CD4-positive, alpha-beta T cell treated with Interleukin-15 for 1 hour (primary cell): ENCODE results near the gene TAS2R60.
"Not testable (repeated sequence)": the region's sequence is repeated elsewhere in the genome, so short reads cannot be mapped to it uniquely, and the experiment has no call there.

Experiments
- DNase-seq: peaks from one replicate; pipeline ENCODE4 v3.0.0-alpha.2; 2020

The TAS2R60 gene

DNA sequence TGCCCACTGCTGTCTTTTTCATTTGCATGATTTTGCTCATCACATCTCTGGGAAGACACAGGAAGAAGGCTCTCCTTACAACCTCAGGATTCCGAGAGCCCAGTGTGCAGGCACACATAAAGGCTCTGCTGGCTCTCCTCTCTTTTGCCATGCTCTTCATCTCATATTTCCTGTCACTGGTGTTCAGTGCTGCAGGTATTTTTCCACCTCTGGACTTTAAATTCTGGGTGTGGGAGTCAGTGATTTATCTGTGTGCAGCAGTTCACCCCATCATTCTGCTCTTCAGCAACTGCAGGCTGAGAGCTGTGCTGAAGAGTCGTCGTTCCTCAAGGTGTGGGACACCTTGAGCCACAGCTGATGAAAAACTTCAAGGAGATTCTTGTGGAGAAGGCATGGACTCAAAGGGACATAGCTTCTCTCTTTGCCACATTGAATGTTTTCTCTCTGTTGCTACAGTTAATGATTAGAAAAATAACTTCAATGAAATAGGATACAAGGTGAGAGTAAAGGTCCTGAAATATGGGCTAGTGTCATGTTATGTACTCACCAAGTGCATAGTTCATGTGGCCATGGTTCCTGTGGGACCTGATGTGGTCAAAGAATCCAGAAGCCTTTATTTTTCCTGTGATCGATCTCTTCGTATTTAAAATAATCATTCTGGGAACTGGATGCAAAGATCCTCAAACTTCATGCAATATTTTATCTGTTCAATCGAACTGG lies 970 bp downstream of the TAS2R60 start:
- no peak for DNase-seq

DNA sequence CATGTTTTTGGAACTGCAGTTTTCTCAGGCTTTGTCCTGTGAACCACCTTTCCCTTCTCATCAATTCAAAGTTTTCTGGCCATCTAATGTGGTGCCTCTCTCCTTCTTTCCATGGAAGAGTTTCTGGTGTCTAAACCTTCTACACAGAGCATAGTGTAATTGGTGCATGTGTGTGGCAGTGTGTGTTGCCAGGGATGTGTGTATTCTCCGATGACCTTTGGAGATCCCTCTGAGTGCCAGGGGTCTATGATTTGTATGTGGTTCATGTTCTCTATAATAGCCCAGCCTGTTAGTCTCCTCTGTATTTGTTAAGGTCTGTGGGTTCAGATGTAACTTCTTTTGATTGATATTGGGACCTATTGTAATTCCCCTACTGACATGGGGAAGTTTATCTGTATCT lies 1.5 kb downstream of the TAS2R60 start:
- DNase-seq: no peak

DNA sequence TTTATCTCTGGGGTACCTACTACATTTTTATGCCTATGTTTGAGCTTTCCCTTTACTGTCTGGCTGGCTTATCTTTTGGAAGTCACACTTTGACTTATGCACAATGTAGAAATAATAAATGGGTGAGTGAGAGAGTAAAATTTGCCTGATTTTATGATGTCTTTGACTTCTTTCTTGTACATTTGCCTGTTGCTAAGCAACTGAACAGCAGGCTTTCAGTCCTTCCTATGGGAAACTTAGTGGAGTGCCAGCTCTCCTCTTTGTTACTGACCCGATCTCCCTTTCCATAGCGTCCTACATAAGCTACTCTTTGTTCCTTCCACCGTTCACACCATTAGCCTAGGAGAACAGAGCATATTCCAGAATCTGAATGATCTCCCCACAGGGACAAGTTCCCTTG lies 4.2 kb downstream of the TAS2R60 start:
- DNase-seq: no peak

DNA sequence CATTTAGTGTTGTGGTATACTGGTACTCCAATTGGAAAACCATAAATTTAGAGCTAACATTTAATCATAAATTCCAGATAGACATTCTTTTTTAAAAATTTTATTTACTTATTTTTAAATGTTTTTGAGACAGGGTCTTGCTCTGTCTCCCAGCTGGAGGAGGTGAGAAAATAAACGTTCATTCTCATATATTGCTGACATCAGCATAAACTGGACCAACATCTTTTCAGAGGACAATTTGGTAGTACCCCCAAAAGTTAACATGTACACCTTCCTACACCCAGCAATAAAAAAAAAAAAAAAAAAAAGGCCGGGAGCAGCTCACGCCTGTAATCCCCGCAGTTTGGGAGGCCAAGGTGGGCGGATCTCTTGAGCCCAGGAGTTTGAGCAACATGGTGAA lies 5.2 kb downstream of the TAS2R60 start:
- no peak for DNase-seq

DNA sequence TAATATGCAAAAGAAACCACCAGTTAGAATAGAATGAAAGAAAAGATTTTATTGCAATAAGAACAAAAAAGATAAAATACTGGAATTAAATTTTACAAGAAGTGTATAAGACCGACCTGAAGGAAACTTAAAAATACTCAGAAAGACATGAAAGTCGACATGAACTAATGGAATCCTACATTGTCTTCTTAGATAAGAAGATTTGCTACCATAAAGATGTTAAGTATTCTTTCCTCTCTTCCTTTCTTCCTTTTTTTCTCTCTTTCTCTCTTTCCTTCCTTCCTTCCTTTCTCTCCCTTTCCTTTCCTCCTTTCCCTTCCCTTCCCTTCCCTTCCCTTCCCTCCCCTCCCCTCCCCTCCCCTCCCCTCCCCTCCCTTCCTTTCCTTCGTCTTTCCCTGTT lies 6.5 kb downstream of the TAS2R60 start:
- no peak for DNase-seq

DNA sequence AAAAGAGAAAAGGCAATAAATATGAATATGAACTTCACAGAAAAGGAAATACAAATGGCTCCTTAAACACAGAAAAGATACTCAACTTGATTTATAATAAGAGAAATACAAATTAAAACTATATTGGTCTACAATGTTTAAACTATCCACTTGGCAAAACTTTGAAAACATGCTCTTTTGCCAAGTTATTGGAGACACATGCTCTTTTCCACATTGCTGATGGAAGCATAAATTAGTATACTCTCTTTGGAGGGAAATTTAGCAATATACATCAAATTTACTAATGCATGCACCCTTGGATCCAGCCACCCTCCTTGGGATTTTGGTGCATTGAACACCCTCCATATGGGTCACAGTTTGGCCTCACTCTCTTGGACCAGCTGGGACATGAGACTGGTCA lies 7.9 kb downstream of the TAS2R60 start:
- no peak for DNase-seq

DNA sequence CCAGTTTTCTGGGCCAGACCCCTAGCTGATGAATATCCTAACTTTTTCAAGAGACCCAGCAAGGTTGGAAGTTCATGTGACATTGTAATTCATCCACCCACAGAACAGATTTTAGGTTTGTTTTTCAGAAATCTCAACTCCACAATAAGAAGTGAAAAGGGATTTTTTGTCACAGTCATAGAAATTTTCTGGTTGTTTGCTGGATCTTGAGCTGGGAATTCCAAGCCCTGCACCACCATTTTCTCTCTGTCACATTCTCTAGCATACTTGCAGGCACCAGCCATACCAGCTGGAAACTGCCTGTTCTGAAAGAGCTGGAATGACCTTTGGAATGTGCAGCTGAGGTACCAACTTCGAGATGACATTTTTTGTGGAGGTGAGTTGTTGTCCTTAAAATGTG lies 8.5 kb downstream of the TAS2R60 start:
- no peak for DNase-seq

DNA sequence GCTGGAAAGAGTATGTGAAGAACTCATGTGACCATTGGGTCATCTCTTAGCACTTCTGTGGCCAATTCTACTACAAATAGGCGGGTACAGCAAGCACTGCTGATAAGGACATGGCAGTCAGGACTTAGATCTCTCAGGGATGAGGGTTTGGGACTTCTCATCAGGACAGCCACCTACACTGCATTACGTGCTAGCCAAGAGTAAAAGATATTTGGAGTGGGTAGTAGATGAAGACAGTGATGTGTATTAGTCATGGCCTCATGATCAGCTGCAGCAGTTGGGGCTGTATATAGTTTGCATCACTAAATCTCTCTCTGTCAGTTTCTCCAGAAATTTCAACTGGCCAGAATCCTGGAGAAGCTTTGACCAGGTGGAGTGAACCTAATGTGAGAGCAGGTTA lies 9.2 kb downstream of the TAS2R60 start:
- no peak for DNase-seq

DNA sequence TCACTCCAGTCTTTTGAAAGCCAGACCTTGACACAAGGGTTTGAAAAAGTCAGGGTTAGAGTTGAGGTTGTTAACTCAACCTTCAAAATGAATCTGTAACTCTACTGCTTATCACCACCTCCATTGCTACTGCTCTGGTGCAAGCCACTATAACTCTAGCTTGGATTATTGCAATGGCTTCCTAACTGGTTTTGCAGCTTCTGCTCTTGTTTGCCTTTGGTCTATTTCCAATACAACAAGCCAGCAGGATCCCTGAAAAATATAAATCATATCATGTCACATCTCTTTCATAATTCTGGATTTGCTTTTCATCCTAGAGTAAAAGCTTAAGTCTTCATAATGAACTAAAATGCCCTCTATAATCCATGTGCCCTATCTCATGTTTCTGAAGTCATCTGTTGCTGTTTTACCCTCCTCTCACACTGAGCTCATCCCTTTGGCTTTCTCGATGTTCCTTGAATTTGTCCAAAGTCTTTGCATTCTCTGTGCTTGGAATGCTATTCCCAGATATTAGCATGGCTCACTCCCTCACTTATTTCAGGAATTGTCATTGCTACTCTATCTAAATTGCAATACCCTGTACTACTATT lies 10.9 kb downstream of the TAS2R60 start:
- DNase-seq: no peak

DNA sequence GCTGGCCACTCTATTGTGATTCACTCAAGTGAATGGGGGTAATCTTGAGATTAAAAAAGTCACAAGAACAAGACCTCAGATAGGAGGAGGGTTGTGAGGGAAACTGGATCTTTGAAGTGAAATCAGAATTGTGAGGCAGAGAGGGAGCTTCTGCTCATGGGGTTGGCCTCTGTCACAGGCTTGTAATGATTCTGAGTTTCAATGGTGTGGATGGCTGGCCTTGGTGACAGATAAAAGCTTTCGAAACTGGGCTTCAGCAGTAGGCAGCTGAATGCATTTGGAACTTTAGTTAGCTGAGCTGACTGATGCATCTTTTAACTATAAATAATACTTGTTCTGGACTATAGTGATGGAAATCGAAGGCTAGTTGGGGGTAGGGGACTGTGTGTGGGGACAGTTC lies 12.2 kb downstream of the TAS2R60 start:
- no peak for DNase-seq

DNA sequence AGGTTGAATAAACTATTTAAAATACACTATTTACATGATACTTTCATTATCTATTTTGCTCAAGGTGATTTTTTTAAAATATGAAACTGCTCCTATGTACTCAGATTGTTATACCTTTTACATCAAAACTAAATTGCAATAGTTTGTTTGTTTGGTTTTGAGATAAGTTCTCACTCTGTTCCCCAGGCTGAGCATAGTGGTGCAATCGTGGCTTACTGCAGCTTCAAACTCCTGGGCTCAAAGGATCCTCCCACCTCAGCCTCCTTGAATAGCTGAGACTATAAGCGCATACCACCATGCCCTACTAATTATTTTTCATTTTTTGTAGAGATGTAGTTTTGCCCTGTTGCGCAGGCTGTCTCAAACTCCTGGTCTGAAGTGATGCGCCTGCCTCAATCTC lies 12.7 kb downstream of the TAS2R60 start:
- DNase-seq: no peak

DNA sequence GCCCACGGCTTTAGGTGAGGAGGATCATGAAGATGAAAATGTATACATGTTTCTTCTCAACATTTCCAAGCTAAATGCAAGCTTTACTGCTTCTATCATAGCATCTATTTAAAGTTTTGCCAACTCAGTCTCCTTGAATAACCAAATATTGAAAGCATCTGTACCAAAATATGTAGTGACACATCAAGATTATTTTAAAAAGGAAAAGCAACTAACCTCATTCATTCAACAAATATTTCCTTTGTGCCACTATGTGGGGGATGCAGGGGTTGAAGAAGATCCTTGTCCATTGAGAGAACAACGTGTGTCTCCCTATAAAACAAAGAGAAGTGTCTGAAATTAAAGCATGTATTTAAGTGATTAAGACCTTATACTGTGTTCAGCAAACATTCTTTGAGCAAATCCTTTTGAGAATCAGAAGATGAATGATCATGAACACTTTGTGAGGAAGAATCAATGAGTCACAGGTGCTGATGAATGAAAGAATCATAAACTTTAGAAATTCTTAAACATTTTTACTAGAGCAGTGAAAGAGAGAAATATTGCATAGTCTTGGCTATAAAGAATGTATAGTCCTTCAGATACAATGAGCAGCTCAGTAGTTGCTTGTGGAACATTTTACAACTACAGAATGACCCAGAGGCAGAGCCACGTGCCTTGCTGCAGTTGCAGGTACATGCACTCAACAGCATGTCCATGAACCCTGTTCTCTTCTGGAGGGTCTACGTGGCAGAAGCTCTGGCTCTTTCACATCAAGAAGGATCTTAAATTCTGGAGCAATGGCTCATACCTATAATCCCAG lies 13.9 kb downstream of the TAS2R60 start:
- no peak for DNase-seq

DNA sequence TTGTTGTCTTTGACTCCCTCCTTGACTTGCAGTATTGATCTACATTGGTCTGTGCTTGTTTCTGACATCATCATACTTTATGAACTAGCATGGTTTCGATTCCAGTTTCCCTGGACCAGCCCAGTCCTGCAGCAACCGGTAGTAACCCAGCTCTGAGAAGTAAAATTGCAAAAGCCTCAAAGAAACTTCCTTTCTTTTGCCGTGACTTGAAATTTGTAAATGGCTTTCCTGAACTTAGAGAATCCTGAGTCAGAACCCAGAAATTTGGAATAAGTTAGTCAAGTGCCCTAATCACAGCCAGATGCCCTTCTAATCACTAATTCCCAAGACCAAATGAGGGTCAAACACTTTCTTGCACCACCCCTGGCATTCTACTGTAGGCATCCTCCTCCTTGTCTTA lies 15.0 kb downstream of the TAS2R60 start:
- peak; percentile 24 for DNase-seq

DNA sequence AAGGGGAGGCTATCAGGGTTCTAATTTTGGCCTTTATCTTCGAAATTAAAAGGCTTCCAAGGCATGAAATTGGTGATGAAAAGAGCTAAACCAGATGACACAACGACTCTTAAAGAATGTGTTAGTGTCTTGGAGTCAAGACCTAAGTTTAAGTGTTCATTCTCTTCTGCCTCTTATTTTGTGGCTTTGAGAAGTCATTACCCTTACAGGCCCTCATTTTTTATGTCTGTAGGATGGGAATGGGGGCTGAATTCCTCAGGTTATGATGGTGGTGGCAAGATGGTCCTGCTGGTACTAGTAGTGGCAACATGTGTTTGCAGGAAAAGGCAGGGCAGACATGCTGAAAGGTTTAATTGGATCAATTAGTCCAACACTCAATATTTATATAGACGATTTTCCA lies 15.4 kb downstream of the TAS2R60 start:
- DNase-seq: no peak

DNA sequence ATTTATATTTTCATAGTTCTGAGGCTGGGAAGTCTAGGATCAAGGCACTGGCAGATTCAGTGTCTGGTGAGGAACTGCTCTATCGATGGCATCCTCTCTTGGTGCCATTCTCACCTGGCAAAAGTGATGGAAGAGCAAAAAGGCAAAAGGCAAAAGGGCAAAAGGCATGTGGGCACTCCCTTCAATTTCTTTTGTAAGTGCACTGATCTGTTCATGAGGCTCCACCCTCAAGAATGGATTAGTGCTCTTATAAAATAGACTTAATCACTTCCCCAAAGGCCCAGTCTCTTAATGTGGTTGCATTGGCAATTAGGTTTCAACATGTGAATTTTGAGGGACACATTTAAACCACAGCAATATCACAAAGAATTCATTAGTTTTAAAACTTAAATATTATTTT lies 16.1 kb downstream of the TAS2R60 start:
- DNase-seq: no peak

DNA sequence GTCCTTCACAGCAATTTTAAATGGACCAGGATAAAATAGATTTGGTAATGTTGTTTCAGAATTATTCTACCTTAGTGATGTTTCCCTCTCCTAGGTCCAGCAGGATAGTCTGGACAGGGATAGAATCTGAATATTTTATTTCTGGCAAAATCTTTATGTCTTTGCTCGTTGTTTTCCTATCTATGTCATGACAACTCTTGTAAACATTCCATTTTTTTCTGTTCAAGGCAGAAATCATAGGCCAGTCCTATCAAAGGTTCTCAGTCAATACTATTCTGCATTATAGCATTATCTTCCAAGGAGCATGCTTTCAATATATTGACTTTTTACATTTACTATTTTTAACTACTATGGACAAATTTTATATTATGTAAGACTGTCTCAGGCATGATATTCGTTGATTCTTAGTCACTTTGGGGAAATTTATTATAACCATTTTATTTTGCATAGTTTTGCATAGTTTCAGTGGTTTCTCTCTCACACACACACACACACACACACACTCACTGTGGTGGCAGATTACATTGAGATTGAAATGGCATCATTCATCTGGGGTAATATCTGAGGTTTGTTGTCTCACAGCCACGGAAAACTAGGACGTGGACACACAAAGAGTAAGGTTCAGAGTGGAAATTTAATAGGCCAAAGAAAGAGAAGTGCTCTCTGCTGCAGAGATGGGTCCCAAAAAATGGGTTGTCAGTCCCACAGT lies 17.2 kb downstream of the TAS2R60 start:
- DNase-seq: no peak

DNA sequence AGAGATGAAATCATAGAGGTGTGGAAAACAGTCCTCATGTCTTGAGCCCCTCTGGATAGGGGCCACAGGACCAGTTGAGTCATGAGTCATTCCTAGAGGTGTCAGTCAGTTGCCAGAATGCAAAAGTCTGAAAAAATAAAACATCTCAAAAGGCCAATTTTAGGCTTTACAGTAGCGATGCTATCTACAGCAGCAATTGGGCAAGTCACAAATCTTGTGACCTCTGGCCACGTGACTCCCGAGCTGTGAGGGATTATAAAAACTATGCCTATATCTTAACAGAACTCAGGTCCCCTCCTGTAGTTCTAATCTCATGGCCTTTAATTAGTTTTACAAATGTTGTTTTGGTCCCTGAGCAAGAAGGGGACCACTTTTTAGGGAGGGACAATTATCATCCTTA lies 18.8 kb downstream of the TAS2R60 start:
- DNase-seq: no peak

DNA sequence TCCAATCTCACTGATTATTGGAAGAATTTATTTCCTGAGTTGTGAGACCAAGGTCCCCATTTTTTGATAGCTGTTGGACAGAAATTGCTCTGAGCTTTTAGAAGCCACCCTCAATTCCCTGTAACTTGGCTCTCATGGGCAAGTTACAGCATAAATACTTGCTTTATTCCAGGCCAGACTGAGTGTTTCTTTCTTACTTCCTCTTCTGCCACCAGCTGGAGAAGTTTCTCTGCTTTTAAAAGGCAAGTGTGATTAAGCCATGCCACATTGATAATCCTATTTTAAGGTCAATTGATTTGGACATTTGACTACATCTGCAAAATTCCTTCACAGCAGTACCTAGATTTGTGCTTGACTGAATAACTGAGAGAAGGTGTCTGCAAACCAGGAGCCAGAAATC lies 20.3 kb downstream of the TAS2R60 start:
- no peak for DNase-seq

DNA sequence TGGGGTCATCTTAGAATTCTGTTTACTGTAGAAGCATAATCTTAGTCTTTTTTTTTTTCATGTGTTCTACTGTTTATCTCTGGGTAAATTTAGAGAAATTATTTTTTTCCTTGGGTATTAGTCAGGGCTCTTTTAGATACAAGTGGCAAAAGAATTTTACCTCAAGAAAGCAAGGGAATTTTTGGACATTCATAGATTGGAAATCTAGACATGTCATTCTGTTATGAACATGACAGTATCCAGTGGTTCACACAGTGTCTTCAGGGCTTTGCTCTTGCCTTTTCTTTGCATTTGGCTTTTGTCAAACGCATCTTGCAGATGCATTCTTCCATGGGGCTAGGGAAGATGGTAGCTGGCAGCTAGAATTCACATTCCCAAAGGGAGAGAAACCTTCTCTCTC lies 20.7 kb downstream of the TAS2R60 start:
- no peak for DNase-seq

DNA sequence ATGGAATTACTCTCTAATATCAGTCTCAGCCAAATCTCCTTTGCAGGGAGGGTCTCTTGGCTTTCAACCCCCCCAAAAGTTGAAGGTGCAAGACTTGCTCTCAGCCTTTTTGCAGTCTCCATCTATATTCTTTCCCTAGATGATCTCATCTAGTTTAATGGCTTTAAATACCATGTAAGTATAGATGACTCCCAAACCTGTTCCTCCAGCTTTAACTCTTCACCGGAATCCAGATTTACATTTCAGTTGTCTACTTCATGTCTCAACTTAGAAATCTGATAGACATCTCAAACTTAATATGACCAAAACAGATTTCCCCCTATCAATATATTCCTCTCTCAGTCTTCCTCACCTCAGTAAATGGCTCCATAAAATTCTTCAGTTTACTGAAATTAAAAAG lies 24.5 kb downstream of the TAS2R60 start:
- no peak for DNase-seq

DNA sequence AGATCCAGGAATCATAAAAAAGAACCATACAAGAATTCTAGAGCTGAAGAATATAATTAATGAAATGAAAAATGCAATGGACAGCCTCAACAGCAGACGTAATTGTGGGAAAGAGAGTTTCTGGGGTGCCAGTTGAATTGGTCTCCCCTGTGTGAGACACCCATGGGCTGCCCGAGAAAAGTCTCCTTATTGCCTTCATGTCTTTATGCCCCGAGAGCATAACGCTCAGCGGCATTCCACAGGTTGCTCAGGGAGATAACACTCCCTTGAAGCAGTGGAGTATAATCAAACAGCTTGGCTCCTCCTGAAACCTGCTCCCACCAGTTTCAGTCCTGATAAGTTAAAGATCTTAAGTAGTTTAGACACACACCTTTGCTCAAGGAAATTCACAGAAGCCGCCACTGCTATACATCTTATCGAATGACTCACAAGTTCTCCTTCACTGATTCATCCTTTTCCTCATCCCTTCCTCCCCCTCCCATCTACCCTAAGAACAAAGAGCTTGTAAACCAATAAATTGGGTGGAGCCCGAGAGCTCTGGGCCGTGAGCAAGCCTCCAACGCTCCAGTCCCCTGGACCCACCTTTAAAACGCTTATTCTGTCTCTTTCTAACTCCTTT lies 28.9 kb downstream of the TAS2R60 start:
- not testable (repeated sequence) for DNase-seq

DNA sequence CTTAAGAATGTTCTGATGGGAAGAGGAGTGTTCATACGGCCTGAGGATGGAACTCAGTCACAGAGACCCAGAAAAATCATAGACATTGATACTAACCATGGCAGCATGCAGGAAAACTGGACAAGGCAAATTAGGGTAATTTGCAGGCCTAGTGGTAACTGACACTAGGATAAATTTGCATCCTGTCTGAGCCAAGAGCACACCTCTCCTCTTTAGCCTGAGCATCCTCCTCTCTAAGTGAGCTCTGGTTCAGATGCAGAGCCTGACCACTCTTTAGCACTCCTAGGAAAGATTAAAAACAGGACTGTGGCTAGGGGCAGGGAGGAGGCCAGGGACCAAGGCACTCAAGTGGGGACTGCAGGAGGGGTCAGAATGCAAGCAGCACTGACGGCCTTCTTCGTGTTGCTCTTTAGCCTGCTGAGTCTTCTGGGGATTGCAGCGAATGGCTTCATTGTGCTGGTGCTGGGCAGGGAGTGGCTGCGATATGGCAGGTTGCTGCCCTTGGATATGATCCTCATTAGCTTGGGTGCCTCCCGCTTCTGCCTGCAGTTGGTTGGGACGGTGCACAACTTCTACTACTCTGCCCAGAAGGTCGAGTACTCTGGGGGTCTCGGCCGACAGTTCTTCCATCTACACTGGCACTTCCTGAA lies 34.4 kb downstream of the TAS2R60 start, which contains the start of gene TAS2R41:
Gene TAS2R41 (plus strand): TSS at position 373 of the 650 bp plus-strand sequence. CDS start 0 bp downstream, at position 373.
- no peak for DNase-seq
